H54 (cell line): ENCODE measurements around the gene SCYGR2.
"Not testable (repeated sequence)": the region's sequence is repeated elsewhere in the genome, so short reads cannot be mapped to it uniquely, and the experiment has no call there.

Source experiments
- DNase-seq: peaks from one replicate; pipeline ENCODE4 v3.0.0; 2011; ENCODE audit warnings: low spot score, mixed read lengths; ENCODE audit not compliant: insufficient read length
- FAIRE-seq: peaks from 3 replicates; lab custom pipeline; 2011; peaks lifted over from hg19 to GRCh38; lab: Jason Lieb, UNC
- POLR2A ChIP-seq: IDR thresholded peaks from 2 replicates; pipeline ENCODE4 v1.6.1; 2011; ENCODE audit warnings: low read depth, mild to moderate bottlenecking, low read length

The SCYGR2 gene, protein sequence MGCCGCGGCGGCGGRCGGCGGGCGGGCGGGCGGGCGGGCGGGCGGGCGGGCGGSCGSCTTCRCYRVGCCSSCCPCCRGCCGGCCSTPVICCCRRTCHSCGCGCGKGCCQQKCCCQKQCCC

DNA sequence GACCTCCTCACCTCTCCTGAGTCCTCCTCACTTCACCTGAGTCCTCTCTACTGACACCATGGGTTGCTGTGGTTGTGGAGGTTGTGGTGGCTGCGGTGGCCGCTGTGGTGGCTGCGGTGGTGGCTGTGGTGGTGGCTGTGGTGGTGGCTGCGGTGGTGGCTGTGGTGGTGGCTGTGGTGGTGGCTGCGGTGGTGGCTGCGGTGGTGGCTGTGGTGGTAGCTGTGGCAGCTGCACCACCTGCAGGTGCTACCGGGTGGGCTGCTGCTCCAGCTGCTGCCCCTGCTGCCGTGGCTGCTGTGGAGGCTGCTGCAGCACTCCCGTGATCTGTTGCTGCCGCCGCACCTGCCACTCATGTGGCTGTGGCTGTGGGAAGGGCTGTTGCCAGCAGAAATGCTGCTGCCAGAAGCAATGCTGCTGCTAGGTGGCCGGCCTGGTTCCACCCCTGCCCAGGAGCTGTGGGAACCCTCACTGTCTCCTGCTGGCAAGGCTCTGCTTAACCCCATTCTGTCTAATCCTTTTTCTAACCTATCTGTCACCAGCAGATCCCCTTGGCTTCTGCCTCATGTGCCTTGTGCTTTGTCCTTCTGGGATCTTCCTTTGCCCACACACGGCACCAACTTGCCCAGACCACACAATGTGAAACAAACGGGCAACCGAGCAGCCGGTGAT is at the start of gene SCYGR2:
TSS of gene SCYGR2 (plus strand) at position 59 of the 669 bp plus-strand sequence. CDS start at position 59, 0 bp downstream.
- DNase-seq, FAIRE-seq: not testable (repeated sequence)

DNA sequence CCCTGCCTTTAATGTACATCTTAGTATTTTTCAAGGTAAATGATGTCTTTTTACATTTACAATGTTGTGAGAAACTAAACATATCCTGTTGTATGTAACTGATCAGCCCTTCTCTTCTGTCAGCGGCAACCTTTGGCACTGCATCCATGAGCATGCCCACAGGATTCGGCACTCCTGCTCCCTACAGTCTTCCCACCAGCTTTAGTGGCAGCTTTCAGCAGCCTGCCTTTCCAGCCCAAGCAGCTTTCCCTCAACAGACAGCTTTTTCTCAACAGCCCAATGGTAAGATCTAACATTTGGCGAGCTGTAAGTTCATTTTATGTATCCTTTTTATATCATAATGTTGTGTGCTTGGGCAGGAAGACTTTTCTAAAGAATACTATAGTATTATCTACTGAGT is 46.9 kb upstream of the SCYGR2 start:
- FAIRE-seq: no peak
- no peak for DNase-seq
- no peak for TF ChIP-seq POLR2A

DNA sequence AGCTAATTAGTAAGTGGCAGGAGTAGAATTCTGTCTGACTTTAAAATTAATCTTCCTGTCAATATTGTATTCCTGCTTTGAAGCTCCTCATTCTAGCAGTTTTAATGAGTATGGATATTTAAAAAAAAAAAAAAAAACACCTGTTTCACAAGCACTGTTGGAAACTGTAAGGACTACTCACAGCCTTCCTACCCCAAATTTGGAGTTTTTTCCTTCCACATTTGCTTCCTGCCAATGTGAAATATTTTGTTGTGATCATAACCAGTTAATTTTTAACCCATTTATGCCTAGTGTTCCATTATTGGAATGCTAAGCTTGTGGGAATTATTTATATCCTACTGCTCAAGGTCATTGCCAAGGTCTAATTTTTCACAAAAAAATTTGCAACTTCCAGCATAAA is 36.1 kb upstream of the SCYGR2 start:
- no peak for DNase-seq
- TF ChIP-seq POLR2A: no peak
- FAIRE-seq: no peak

DNA sequence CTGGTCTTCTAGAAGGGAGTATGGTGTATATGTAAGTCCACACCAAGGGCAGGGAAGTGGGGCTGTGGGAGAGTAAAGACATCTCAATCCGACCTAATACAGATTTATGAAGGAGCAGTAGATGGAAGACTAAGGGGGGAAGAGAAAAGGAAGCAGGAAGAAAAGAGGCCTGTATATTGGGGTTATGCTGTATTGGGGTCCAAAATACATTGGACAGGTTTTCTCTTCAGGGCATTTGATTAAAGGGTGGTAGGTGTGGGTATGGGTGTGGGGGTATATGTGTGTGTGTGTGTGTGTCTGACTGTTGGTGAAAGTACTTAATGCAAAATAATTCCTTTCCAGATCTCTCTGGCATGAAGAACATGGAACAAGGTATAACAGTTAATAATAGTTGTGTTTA is 33.6 kb upstream of the SCYGR2 start:
- DNase-seq (no peak), FAIRE-seq (no peak)
- TF ChIP-seq POLR2A: no peak

DNA sequence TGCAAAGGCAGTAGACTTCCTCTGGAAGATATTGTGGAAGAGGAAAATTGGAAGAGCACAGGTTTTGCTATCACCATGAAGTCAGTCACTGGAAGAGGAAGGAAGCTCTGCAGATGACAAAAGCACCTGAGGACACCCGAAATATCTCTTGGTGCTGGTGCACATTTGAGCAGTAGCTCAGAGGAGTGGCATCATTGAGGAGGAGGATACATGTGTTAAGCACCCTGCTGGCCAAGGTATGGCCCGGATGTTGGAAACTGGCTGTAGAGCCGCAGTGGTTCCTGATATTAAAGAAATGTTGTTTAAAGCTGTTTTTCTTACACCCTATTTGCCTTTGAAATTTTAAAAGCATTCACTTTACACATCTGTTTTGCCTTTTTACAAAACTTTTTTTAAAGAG is 32.7 kb upstream of the SCYGR2 start:
- TF ChIP-seq POLR2A: no peak
- FAIRE-seq (no peak), DNase-seq (no peak)

DNA sequence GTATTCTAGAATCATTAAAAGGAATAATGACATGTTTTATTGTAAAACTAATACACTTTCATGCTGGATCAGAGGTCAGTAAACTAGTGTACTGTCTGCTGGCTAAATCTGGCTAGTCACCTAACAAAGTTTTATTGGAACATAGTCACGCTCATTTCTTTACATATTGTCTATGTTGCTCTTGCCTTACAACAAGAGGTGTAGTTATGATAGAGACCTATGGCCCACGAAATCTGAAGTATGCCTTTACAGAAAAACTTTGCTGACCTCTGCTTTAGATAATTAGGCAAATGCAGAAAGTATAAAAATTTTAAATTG is 29.9 kb upstream of the SCYGR2 start:
- no peak for FAIRE-seq
- DNase-seq: no peak
- no peak for TF ChIP-seq POLR2A

DNA sequence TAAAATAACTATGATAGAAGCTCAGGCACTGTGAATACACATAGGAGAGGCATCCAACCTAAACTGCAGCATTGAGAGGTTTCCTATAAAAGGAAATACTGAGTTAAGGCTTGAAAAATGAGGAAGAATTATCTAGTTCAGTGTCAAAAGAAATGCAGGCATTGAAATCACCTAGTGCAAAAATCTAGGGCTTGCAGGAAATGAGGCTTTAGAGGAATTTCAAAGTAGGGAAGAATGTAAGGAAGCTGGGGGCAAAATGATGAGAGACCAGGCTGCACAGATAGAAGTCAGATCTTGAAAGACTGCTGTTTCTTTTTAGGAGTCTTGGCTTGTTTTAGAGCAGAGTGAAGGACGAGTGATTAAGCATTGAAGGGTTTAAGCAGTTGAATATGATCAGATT is 28.1 kb upstream of the SCYGR2 start:
- no peak for DNase-seq
- no peak for TF ChIP-seq POLR2A
- no peak for FAIRE-seq

DNA sequence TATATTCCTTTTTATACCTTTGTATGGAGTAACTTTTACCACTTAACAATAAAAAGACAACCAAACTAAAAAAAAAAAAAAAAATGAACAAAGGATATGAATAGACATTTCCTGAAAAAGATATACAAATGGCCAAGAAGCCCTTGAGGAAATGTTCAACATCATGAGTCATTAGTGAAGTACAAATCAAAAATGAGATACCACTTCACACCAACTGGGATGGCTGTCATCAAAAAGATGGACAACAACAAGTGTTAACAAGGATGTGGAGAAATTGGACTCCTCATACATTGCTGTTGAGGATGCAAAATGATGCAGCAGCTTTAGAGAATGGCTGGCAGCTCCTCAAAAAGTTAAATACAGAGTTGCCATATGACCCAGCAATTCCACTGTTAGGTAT is 22.6 kb upstream of the SCYGR2 start:
- FAIRE-seq: no peak
- DNase-seq: no peak
- no peak for TF ChIP-seq POLR2A

DNA sequence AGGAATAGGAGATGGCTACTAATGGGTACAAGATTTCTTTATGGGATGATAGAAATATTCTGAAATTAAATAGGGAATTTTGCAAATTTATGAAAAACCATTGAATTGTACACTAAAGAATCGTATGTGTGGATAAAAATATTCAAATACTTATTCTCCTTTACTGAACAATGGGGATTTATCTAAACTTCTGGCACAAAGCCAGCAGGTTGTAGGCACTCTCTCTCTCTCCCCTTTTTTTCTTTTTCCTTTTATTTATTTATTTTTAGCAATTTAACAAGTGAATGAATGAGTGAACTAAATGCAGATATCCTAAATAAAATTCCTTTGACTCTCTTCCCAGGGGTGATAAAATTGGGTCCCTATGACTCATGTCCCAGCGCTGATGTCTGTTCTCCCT is 21.9 kb upstream of the SCYGR2 start:
- TF ChIP-seq POLR2A: no peak
- FAIRE-seq (no peak), DNase-seq (no peak)

DNA sequence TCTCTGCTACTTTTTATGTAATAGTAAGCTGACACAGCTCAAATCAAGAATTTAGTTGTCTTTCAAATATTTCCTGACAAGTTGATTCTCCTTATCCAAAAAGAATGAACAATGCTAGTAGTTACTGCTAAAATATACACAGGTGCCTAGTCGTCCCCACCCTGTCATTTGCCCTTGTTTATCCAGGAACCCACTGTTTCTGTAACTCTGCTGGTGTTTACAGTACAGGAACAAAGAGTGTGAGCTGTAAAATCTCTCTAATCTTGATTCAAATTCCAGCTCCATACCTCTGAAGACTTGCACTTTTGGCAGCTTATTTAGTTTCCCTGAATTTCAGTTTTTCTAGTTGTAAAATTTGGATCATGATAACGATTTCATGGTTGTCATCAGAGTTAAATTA is 21.1 kb upstream of the SCYGR2 start:
- TF ChIP-seq POLR2A: no peak
- no peak for FAIRE-seq
- DNase-seq: no peak

DNA sequence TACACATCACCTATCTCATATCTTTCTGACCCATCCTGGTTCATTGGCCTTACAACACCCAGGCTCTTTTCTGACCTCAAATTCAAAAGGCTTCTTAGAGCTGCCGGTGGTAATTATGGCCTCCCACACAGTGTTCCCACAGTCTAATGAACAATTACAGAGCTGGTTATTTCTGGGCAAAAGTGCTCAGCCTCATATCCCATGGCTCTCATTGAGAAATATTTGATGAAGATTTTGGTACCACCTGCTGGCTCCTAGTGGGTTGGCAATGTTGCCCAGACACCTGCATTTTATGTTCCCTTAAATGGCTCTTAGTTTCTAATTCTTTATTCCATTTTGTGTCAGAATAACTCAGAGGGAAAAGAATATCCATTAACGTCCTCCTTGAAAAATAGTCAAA is 20.1 kb upstream of the SCYGR2 start:
- no peak for DNase-seq
- no peak for FAIRE-seq
- TF ChIP-seq POLR2A: no peak

DNA sequence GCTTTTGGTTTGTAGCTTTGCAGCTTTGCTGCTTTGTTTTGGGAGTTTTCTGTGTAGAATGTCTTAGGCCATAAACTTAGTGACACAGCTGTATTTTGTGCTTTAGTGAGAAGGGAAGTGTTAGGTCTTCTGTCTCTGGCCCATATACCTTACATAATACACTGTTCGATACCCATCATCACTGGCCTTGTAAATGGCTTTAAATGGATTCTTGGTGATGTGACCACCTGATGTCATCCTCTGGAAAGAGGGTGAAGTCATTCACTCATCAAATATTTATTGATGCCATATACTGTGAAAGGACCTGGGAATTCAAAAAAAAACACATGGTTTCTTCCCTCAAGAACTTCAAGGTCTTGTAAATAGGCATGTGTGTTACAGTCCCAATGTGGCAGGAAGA is 18.9 kb upstream of the SCYGR2 start:
- TF ChIP-seq POLR2A: no peak
- no peak for DNase-seq
- no peak for FAIRE-seq

DNA sequence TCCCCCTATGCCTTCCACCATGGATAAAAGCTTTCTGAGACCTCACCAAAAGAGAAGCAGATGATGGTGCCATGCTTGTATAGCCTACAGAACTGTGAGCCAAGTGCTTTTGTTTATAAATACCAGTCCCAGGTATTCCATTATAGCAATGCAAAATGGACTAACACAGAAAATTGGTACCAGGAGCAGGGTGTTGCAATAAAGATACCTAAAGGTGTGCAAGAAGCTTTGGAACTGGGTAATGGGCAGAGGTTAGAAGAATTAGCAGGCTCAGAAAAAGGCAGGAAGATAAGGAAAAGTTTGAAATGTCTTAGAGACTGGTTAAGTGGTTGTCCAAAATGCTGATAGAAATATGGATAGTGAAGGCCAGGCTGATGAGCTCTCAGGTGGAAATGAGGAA is 16.3 kb upstream of the SCYGR2 start:
- no peak for DNase-seq
- no peak for TF ChIP-seq POLR2A
- no peak for FAIRE-seq

DNA sequence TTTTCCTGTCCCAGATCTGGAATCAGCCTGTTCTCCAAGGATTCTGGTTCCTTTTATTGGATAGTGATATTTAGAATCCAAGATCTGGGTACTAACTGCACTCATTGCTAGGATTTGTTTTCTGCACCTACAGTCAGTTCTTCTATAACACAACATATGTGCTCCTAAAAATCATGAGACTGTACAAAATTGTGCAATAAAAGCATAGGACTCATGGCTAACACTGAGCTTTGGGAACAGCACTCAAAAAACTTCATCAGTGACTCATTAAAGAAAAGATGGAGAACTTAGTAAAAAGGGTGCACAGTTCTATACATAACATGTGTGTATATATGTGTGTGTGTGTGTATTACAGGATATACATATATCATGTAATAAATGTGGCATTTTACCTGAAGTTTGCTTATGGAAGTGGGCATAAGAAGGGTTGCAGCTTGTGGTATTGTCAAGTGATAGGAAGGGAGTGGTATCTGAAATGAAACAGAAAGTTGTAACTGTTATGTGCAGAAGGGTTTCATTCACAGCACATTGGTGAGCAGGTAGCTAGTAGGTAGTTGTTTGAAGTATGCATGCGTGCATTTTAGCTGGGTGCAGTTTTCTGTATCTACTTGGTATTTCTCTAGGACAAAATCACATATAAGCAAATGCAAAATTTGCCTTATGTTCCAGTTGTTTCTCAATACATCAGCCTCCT is 5.9 kb upstream of the SCYGR2 start:
- TF ChIP-seq POLR2A: no peak
- no peak for FAIRE-seq
- no peak for DNase-seq

DNA sequence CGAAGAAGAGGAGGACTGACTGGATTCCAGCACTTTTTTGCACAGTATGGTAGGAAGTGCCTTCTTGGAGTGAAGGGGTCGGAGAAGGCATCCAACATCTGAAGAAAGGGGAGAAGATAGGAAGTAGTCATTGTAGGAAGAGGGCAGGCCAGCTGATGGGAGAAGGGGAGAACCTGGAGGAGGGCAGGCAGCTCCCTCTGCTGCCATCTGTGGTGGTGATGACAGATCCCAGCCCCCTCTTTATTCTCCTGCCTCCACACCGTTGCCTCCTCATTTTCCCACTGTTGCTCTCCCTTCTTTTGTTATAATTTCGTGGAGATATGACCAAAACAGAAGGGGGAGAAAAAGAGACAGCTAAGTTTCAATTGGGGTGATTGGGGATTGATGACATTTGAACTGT is 2.9 kb upstream of the SCYGR2 start:
- no peak for TF ChIP-seq POLR2A
- no peak for FAIRE-seq
- no peak for DNase-seq
